ENCODE results near the gene RAB3B.
"Not testable (repeated sequence)": the region's sequence is repeated elsewhere in the genome, so short reads cannot be mapped to it uniquely, and the experiment has no call there.

The RAB3B gene

DNA sequence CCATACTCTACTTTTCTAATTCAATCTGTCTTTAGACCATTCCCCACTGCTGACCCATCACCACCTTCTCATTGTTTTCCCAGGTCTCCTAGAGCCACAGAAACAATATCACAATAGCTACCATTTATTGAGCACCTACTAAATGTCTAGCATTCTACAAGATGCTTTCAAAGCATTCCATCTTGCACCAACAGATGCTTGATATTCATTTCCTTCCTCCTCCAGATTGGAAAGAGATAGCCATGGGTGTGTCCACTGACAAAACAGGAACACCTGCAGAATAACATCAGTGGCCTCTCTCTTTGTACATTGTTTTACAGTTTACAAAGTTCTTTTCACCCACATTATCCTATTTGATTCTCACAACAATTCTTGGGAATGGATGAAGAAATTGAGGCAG, 2.2 kb downstream of the RAB3B start:
- no peak for DNase-seq

DNA sequence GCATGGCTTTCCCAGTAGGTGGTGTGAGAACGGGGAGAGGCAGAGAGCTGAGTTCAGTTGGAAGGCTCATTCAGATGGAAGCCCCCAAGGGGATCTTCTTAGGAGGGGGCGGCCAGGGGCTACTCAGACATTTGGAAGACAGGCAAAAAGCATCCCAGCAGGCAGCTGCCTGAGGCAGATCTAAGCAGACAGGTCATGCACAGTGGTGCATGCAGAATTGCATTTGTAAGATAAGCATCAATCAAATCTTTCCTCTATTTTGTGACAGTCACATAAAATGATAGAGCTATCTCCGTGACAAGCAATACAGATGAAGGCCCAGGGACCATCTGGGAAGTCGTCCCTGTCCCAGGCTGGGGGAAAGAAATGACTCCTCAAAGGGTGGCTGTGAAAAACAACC, 3.8 kb downstream of the RAB3B start:
- DNase-seq = no peak

DNA sequence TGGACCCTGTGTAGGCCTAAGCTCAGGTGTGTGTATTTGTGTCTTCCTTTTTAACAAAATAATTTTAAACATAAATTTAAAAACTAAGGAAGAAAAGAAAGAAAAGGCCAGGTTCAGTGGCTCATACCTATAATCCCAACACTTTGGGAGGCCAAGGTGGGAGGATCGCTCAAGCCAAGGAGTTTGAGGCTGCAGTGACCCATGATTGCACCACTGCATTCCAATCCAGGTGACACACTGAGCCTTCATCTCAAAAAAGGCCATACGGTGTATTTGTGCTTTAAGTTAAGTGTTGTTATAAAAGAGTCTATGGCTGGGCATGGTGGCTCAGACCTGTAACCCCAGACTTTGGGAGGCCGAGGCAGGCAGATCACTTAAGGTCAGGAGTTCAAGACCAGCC, 8.3 kb downstream of the RAB3B start:
- DNase-seq = no peak

DNA sequence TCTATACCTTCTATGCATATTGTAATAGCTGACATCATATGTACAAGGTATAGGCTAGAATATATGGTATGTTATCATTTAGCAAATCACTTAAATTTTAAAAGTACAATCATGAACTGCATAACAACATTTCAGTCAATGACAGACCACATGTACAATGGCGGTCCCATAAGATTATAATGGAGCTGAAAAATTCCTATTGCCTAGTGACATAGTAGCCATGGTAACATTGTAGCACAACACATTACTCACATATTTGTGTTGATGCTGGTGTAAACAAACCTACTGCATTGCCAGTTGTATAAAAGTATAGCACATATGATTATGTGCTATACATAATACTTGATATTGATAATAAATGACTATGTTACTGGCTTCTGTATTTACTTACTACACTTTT, 8.9 kb downstream of the RAB3B start:
- no peak for DNase-seq

DNA sequence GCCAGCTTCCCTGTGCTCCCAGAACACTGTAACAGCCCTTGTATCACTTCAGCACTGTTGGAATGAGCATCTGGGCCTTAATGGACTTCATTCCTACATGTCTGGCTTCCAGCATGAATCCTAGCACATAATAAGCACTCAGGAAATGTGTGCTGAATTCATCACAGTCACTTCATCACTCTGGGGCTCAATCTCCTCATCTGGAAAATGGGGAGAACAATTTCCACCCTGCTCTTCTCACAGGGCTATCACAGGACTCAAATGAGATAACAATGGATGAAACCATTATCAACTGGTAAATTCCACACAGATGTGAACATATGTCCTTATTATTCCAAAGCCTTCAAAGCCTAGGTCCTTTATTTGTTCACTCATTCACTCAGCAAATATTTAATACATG, 12.4 kb downstream of the RAB3B start:
- no peak for DNase-seq

DNA sequence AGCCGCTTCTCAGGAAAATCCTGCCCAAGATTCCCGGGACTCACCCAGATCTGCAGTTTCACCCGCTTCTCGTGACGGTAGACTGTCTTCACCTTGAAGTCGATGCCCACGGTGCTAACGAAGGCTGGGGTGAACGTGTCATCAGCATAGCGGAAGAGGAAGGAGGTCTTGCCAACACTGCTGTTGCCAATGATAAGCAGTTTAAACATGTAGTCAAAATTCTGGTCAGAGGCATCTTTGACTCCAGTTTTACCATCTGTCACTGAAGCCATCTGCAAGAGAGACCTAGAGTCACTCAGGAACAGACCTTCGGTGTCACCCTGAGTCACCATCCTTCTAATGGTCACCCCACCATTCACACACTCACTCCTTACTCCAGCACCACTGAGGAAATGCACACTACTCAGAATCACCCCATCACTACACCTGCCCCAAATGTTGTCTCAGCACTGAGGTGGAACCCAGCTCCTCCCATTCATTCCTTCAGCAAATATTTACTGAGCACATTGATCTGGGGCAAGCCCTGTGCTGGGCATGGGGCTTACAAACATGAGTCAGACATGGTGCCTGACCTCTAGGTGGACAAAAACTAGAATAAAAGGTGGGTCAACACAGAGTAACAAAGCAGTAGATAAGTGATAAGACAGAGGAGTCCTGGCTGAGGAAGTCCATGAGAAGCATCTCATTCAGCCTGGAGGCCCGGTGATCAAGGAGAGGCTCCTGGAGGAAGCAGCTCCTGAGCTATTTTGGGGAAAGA, 13.5 kb downstream of the RAB3B start:
- no peak for DNase-seq

DNA sequence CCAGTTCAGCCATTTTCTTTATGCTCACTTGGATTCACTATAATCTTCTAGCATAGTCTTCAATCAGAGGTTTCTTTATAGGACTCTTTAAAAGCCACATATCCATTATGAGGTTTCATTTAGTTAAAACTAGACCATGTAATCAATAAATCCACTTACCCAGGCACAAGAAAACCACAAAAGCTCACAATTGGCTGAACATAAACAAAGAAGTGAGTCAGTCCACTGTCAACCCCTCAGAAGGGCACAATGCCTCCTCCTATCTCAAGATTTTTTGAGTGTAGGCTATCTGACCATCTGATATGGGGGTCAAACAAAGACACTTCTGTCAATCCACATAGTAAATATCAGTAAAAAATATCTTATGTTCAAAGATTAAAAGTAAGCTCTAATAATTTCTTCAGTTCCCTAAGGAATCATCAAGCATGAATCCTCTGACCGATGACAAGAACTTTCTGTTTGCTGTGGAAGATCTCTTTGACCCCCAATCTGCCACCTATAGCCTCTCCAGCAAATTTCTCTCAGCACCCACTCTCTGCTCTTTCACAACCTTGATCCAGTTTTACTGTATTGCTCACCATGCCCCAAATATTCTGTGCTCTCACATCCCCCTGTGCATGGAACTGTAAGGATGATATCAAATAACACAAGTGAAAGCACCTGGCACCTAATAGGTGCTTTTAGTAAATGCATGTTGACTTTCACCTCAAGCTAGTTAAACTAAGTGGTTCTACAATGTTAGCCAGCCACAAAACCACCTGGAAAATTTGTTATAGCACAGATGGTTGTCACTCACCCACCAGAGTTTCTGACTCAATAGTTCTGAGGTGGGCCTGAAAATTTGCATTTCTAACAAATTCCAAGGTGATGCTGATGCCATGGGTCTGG, 16.7 kb downstream of the RAB3B start:
- DNase-seq = no peak

DNA sequence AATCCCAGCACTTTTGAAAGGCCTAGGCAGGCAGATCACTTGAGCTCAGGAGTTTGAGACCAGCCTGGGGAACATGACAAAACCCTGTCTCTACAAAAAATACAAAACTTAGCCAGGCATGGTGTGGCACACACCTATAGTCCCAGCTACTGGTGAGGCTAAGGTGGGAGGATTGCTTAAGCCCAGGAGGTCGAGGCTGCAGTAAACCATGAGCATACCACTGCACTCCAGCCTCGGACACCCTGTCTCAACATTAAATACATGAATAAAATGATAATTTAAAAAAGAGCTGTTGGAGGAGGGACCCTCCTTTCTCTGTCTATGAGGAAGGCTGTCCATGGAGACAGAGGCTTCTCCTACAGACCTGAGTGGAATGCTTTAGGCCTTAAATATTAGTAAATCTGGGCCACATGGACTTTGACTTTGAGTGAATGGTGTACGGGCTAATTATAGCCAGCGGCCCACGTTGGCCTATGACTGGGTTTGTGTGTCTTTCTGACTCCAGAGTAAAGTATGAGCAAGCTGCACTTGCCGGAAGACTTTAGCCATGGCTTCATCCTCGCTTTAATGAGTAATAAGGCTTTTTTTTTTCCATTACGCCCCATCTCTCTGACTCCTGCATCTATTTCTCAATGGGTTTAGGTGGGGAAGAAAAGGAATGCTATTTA, 21.3 kb downstream of the RAB3B start:
- DNase-seq = no peak

DNA sequence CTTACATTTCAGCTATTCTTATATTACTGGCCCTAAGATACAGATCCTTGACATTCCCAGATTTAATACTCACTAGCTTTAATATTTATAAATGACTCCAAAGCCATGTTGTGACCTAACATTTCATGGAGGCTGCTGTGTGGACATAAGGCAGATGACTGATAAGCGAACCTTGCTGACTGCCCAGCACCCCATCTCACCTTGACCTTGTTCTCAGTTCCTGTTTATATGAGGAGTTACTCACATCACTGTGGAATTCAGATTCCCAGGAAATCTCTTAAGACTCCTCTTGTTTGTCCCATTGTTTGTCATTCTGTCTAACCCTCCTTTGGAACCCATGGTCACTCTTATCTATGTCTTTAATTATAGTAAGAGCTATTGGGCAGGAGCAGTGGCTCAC, 21.9 kb downstream of the RAB3B start:
- DNase-seq = no peak

DNA sequence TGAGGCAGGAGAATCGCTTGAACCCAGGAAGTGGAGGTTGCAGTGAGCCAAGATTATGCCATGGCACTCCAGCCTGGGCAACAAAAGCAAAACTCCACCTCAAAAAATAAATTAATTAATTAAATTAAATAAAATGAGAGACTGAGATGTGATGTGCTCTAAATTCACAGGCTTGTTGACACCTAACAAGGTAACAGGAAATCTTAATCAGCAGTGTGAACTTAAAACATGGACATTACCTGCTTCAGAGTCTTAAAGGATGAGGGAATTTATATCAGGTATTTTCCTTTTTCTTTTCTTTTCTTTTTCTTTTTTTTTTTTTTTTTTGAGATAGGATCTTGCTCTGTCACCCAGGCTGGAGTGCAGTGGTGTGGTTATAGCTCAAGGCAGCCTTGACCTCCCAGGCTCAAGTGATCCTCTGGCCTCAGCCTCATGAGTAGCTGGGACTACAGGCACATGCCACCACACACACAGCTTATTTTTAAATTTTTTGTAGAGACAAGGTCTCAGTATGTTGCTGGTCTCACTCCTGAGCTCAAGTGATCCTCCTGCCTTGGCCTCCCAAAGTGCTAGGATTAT, 23.2 kb downstream of the RAB3B start:
- DNase-seq = not testable (repeated sequence)

DNA sequence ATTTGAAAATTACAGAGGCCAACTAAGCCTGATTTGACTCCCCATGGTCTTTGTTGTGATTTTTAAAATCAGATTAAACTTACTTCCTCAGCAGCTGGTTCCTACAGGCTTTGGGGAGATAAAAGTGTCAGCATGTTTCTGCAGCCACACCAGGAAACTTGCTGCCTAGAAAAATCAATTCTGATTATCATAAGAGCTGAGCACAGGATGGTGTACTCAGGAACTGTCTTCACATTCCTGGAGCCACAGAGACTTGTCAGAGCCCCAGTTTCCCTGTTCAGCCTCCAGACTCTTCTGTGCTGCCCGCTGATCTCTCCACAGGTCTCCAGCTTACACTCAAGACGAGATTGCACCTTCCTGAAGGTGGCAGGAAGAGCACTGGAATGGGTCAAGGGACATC, 23.9 kb downstream of the RAB3B start:
- DNase-seq = no peak

DNA sequence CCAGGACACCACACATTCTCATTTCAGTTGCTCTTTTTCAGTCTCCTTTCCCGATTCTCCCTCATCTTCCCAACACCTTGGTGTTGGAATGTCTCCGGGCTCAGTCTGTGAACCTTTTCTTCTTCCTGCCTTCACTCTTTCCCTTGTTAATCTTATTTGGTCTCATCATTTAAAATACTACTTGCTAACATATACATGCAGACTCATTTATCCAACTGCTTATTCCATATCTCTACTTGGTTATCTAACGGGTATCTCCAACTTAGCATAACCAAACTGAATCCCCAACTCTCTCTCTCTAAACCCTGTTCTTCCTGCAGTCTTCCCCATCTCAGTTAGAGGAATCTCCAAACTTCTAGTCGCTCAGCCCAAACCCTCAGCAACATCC, 26.2 kb downstream of the RAB3B start:
- no peak for DNase-seq

DNA sequence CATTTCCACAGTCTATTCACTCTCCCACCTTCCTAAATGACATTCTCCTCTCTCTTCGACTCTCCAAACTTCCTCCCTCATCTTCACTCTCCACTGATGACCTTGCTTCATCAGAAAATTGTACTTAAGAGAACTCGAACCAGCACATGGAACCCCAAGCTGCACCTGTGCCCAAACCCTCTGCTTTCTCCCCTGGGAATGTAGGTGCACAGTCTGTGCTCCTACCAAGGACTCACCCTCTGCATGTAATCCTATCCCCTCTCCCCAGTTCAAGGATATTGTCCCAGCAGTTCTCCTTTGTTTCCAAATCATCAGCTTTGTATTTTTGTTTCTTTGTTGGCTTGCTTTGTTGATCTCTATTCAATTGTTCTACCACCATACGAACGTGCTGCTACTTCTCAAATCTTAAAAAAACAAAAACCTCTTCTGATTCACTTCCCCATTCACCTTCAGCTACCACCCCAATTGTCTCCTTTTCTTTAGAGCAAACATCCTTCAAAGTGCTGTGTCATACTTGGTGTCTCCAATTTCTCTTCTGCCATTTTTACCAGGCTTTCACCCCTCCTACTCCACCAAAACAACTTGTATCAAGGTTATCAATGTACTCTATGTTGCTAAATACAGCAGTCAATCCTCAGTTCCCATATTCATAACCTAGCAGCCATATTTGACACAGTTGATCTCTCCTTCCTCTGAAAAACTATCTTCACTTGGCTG, 26.8 kb downstream of the RAB3B start:
- no peak for DNase-seq

DNA sequence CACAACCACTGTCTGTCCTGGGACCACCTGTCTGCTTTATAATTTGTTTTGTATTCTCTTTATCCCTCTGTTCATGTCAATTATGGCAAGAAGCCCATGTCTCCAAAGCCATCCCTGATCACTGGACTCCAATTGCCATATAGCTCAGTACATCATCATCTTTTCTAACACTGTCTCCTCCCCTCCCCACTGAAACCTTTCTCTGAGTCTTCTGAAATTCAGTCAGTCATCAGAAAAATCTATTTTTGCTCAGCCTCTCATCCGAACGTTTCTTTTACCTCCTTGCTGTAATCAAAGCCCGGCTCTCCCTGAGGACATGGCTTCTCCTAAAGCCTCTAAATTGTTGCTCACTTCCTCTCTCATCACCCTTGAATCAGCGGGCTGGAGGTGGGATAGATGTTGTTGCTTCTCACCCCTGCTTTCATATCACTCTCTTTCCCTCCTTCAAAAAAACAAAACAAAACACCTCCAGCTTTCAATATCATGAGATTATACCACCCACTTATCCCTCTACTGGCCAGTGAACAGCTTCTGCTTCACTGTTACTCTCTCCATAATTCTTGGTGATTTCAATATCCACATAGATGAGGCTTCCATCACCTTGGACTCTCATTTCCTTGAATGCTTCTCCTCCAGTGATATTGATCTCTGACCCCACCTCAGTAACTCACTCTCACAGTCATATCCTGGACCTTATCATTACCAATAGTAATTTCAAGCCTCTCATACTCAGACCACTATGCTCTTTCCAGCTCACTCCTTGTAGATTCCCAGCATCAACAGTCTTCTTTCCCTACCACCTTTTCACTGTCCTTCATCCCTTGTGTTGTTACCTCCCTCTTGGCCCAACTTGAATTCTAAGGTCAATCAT, 27.8 kb downstream of the RAB3B start:
- DNase-seq = no peak

DNA sequence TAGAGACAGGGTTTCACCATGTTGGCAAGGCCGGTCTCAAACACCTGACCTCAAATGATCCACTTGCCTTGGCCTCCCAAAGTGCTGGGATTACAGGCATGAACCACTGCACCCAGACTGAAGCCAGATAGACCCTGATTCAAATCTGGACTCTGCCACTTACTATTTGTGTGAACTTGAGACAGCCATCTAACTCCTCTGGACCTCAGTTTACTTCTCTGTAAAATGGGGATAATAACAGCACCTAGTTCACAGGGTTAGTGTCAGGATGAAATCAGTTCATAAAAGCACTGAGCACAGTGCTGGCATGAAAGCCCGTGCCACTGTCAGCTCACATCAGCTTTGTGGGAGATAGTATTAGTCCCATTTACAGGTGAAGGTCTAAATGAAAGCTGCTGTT, 28.5 kb downstream of the RAB3B start:
- DNase-seq = no peak

DNA sequence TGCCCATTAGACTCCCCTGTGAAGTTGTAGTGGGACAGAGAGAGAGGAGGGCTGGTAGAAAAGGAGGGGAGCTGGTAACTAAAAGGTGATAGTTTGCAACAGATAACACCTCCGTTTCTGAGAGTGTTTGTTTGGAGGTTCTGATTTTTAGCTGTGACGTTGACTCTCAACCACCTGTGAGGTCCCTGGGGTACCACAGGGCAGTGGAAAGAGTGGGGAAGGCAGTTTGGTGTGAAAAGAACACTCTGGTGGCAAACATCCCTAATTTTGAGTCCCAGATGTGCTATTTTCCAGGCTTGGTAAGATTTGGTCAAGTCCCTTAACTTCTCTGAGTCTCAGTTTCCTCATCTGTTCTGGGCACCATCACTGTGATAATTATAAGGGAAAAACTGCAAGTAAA, 29.3 kb downstream of the RAB3B start:
- no peak for DNase-seq

DNA sequence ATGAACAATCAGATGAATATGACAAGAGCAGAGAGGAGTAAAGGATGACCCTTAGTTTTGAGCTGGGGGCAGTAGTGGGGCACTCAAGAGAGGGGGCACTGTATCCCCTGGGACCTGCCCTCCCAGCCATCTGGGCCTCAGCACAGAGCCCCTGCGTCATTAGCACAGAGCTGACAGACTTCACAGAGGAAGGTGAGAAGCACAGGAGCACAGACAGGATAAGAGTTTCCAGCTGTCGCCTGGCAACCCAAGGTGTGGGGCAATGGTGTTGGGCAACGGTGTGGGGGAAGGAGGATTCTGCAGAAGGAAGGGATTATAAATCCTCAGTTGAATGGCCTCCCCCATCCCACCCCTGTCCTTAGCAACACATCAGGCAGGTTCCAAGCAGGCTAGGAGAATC, 30.2 kb downstream of the RAB3B start:
- DNase-seq = no peak

DNA sequence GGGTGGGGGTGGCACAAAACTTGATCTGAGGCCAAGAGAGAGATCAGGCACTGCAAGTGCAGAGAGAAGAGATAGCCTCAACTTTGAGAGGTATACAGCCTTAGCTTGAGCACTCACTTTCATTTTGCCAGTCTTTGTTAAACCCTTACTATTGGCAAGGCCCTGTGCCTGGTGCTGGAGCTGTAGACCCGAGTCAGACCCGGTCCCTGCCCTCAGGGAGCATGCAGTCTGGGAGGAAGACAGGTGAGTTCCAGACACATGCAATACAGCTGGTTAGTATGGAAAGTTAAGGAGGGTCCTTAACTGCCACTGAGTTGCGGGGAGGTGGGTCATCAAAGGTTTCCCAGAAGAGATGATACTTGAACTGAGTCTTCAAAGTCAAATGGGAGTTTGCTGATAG, 31.7 kb downstream of the RAB3B start:
- no peak for DNase-seq

DNA sequence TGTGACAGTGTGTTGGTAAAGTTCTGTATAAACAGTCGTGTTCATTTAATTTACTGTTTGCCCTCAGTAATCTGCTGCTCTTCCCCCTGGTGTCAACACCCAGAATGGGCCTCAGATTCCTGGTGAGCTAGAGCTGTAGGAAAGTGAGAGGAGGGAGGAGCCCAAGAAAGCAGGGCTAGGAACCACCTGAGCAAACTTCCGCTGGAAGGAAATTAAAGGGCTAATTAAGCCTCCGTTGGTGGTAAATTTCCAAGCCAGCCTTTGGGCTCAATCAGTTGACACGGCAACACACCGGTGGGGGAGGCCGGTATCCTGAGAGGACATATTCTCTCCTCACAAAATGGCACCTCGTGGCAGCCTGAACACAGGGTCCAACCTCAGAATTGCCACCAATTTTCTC, 32.9 kb downstream of the RAB3B start:
- no peak for DNase-seq

DNA sequence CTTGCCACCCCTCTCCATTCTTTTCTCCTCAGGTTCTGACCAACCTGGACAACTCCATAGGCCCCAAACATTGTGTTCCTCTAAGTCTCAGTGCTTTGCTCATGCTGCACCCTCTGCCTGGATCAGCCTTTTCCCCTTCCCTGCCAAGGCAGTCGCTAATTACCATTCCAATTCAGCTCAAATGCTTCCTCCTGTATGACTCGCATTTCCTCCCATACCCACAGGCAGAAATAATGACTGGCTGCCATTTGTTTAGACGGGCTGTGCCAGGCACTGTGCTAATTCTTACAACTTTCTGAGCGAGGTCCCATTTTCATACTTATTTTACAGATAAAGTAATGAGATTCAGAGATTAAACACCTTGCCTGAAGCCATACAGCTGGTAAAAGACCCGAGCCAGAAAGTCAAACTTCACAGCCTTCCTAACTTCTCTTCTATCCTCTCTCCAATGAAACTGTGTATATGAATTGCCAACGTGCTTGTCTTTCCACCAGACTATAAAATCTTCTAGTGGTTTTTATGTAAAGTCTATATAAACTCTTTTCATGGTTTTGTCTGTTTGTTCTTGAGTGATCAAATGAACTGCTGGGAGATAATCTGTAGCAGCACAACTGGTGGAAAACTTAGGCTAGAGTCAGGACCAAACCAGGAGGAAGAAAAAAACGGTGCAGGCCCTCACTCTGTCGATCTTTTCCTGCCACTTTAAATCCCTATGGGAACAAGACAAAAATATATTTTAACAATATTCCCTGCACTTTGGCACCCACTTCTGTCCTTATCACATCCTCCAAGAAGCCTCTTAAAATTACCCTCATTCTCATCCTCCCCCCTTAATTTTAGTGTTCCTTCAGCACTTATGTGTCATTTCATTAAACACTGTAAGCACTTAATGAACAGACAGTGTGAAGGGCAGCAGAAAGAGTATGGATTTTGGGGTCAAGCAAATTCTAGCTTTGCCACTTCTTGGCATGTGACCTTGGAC, 33.7 kb downstream of the RAB3B start:
- no peak for DNase-seq
